Progenitor cell of endocrine pancreas (in vitro differentiated cells): Measurements from ENCODE around the gene CNP. TPM values are rescaled to one million over a fixed set of nuclear protein-coding genes. Genes with fewer than 3 reads are reported as not detected.

Experiments
- DNase-seq: peaks from one replicate; pipeline ENCODE4 v3.0.0; 2021; ENCODE audit warnings: low spot score; ENCODE audit not compliant: unreplicated experiment
- H3K27ac Mint-ChIP-seq: 2 replicates; pipeline ENCODE4 v1.8.0; 2021; ENCODE audit warnings: mild to moderate bottlenecking, moderate library complexity, mixed read lengths
- H3K27me3 Mint-ChIP-seq: 2 replicates; pipeline ENCODE4 v1.8.0; 2021; ENCODE audit warnings: mixed read lengths
- H3K36me3 Mint-ChIP-seq: 2 replicates; pipeline ENCODE4 v1.8.0; 2022; ENCODE audit warnings: mixed read lengths; ENCODE audit not compliant: insufficient read depth
- H3K4me1 Mint-ChIP-seq: 2 replicates; pipeline ENCODE4 v1.8.0; 2021; ENCODE audit warnings: low read depth, mixed read lengths
- H3K4me3 Mint-ChIP-seq: 2 replicates; pipeline ENCODE4 v1.8.0; 2021; ENCODE audit warnings: low read depth, mild to moderate bottlenecking, moderate library complexity, mixed read lengths
- H3K9me3 Mint-ChIP-seq: 2 replicates; pipeline ENCODE4 v1.8.0; 2021; ENCODE audit warnings: low read depth, mixed read lengths
- CTCF ChIP-seq: fragments of 200-600 bp; sonication (generic); IDR thresholded peaks from one replicate; pipeline ENCODE4 v1.5.0; 2021; ENCODE audit warnings: antibody characterized with exemption, mild to moderate bottlenecking; ENCODE audit not compliant: unreplicated experiment
- total RNA-seq: library from RNA; stranded (reverse); gene quantifications from 2 replicates; pipeline ENCODE4 v1.2.1, GENCODE V29; 2021

Gene CNP
- total RNA-seq, 1 donor from 2014 or later: 98.7 TPM

GRCh38 chr17:41972571-41973407, 6.2 kb downstream of the CNP start:
- no peak for TF ChIP-seq CTCF
- peak overlapping the region; percentile 85 for H3K27ac Mint-ChIP-seq
- H3K4me3 Mint-ChIP-seq: no peak overlapping the region
- DNase-seq: no peak
- H3K27me3 Mint-ChIP-seq: no peaks in the 10 kb centered on the region
- peaks cover 27% of the 10 kb centered on the region for H3K36me3 Mint-ChIP-seq
- H3K9me3 Mint-ChIP-seq: no peaks in the 10 kb centered on the region
- peaks cover 12% of the 10 kb centered on the region for H3K4me1 Mint-ChIP-seq

DNA sequence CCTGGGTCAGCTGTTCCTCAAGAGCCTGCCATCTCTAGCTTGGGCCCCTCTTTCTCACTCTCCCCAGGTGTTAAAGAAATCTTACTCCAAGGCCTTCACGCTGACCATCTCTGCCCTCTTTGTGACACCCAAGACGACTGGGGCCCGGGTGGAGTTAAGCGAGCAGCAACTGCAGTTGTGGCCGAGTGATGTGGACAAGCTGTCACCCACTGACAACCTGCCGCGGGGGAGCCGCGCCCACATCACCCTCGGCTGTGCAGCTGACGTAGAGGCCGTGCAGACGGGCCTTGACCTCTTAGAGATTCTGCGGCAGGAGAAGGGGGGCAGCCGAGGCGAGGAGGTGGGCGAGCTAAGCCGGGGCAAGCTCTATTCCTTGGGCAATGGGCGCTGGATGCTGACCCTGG, 6.8 kb downstream of the CNP start:
- peak overlapping the region; percentile 64 for H3K27ac Mint-ChIP-seq
- DNase-seq: no peak
- peaks cover 28% of the 10 kb centered on the region for H3K36me3 Mint-ChIP-seq
- no peak overlapping the region for H3K4me3 Mint-ChIP-seq
- no peaks in the 10 kb centered on the region for H3K27me3 Mint-ChIP-seq
- H3K4me1 Mint-ChIP-seq: peaks cover 8% of the 10 kb centered on the region
- TF ChIP-seq CTCF: no peak
- H3K9me3 Mint-ChIP-seq: no peaks in the 10 kb centered on the region

GRCh38 chr17:41974031-41974430, 7.4 kb downstream of the CNP start:
- Mint-ChIP-seq H3K4me3 (no peak overlapping the region), H3K9me3 (no peaks in the 10 kb centered on the region), H3K4me1 (peaks cover 8% of the 10 kb centered on the region), H3K27me3 (no peaks in the 10 kb centered on the region), H3K27ac (peak overlapping the region; percentile 84), H3K36me3 (peaks cover 30% of the 10 kb centered on the region)
- no peak for TF ChIP-seq CTCF
- no peak for DNase-seq

GRCh38 chr17:41974658-41975057, 8.1 kb downstream of the CNP start:
- Mint-ChIP-seq H3K9me3 (no peaks in the 10 kb centered on the region), H3K4me3 (no peak overlapping the region), H3K27me3 (no peaks in the 10 kb centered on the region), H3K4me1 (peaks cover 8% of the 10 kb centered on the region), H3K36me3 (peaks cover 30% of the 10 kb centered on the region), H3K27ac (no peak overlapping the region)
- DNase-seq: no peak
- TF ChIP-seq CTCF: no peak

GRCh38 chr17:41975099-41976083, 8.8 kb downstream of the CNP start:
- no peak overlapping the region for H3K27ac Mint-ChIP-seq
- peaks cover 8% of the 10 kb centered on the region for H3K4me1 Mint-ChIP-seq
- H3K27me3 Mint-ChIP-seq: no peaks in the 10 kb centered on the region
- DNase-seq: no peak
- H3K9me3 Mint-ChIP-seq: no peaks in the 10 kb centered on the region
- H3K36me3 Mint-ChIP-seq: peaks cover 30% of the 10 kb centered on the region
- TF ChIP-seq CTCF: no peak
- no peak overlapping the region for H3K4me3 Mint-ChIP-seq
